RKO (cell line): Measurements from ENCODE around the gene TRPC4AP.
A peak's percentile ranks its signal among the peaks of the same experiment; 100 is the strongest.

Experiments
- DNase-seq: peaks from one replicate; pipeline ENCODE4 v3.0.0-alpha.2; 2016; ENCODE audit warnings: low spot score

The TRPC4AP gene

GRCh38 chr20:34970193-34970840 is 122.3 kb downstream of the TRPC4AP start:
- DNase-seq: no peak

- no peak for DNase-seq
These were observed 124.4 kb downstream of the TRPC4AP start for GRCh38 chr20:34968042-34968775.

DNA sequence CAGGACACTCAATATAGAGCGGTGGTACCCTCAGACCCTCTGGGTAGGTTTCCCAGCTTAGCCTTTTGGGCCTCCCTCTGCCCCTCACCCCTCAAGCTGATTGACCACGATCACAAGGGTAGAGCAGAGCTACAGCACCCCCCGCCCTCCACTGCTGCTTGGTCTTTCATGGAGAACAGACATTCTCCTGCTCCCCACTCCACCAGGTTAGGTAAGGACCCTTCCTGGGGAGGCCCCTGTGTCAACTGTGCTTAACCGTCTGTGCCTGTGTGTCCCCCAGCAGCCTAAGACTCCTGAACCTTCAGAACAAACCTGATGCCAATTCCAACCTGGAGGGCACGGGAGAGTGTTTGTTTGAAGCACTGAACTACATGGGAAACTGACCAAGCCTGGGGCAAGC is 125.2 kb downstream of the TRPC4AP start:
- DNase-seq: no peak

GRCh38 chr20:34965051-34965450 is 127.6 kb downstream of the TRPC4AP start:
- DNase-seq: no peak

- no peak for DNase-seq
These were observed 128.1 kb downstream of the TRPC4AP start for GRCh38 chr20:34964486-34964885.

GRCh38 chr20:34956751-34957472 is 135.7 kb downstream of the TRPC4AP start:
- DNase-seq: no peak

DNA sequence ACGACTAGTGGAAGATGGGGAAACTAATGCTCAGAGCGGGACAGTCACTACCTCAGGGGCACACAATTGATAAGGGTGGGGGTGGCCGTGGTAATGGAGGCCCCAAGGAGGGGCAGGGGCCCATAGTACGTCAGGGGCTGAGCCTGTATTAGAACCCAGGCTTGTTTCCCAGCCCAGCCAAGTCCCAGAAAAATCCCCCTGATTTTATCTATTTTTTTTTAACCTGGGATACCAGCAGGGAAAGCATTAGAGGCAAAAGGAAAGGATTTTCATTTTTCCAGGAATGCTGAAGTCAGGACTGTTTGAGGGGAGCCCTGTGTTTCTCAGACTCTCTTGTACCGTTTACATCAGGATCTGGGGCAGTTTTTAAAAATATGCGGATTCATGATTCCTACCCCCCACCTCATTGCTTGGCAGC is 136.6 kb downstream of the TRPC4AP start:
- no peak for DNase-seq

- peak; percentile 97 for DNase-seq
These were observed 137.2 kb downstream of the TRPC4AP start, which contains the start of the genes GSS and MYH7B for GRCh38 chr20:34955231-34956040. Gene GSS, minus strand, starts transcription at chr20:34955806. Its CDS starts 3,954 bp downstream, at chr20:34951852. Gene MYH7B, plus strand, starts transcription at chr20:34955868. Its CDS starts 22,138 bp downstream, at chr20:34978006.

DNA sequence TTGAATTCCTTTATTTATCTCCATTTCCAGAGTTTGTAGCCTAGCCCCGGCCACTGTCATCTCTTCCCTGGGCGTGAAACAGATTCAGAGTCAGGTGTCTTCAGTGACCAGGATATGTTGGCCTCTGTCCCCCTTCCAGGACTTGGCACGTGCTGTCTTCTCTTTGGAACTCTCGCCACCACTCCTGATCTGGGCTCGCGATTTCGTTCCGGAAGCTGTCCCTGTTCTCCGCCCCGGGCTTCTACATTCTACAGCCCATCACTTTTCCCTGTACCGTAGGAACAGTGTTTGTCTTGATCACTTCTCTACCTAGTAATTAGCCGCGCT is 137.7 kb downstream of the TRPC4AP start:
- peak; percentile 87 for DNase-seq

DNA sequence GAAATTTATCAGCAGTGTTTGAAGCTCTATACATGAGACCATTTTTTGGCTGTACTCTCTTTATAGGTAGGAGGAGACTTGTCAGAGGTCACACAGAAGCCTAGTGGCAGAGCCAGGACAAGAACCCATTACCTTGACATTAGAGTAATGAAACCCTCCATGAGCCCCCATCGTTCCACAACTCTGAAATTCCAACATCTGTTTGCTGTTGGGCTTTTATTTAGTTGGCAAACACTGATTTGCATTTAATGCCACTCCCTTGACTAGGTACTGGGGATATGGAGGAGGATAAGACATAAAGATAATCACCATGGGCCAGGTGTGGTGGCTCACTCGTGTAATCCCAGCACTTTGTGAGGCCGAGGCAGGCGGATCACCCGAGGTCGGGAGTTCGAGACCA is 138.6 kb downstream of the TRPC4AP start:
- no peak for DNase-seq

DNA sequence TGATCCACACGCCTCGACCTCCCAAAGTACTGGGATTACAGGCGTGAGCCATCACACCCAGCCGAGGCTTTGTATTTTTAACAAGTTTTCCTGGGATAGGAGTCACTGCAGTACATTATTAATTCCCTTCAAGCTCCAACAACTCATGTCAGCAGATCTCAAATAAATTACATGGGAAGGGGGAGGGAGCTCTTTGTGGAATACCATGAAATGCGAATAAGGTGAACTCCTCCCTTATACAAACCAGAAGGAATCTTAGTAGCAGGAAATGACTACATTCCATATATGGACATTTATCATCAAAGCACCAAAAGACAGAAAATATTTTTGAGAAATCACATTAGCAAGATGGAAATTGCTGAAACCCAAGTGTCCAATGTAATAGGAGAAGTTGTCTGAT is 139.9 kb downstream of the TRPC4AP start:
- peak; percentile 31 for DNase-seq
